Hematopoietic multipotent progenitor cell treated with erythropoietin and hydrocortisone succinate and interleukin-3 and kit ligand, for 6 days (in vitro differentiated cells): ENCODE measurements around the gene A4GNT.
"Not testable (repeated sequence)": the region's sequence is repeated elsewhere in the genome, so short reads cannot be mapped to it uniquely, and the experiment has no call there.

Experiments
- DNase-seq: peaks from one replicate; pipeline ENCODE4 v3.0.0-alpha.2; 2015

A4GNT gene

DNA sequence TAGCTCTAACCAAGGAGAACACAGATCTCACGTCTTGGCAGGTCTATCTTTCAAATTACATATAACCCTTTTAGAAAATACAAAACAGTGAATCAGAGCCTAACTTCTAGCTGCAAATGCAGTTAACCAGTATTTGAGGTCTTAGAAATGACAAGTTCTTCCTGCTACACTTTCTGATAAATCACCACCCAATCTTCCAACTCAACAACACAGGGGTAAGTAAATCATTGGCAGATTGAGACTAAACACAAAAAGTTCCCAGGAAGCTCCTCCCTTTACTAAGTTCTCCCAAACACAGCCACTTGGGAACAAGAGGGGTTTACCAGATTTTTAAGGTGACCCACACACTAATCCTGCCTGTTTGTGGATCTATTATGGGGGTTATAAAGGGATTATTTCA is at the start of gene A4GNT:
Gene A4GNT, minus strand, starts transcription at position 152 of the 400 bp plus-strand sequence. CDS start 1,134 bp downstream, outside the sequence.
- no peak for DNase-seq

DNA sequence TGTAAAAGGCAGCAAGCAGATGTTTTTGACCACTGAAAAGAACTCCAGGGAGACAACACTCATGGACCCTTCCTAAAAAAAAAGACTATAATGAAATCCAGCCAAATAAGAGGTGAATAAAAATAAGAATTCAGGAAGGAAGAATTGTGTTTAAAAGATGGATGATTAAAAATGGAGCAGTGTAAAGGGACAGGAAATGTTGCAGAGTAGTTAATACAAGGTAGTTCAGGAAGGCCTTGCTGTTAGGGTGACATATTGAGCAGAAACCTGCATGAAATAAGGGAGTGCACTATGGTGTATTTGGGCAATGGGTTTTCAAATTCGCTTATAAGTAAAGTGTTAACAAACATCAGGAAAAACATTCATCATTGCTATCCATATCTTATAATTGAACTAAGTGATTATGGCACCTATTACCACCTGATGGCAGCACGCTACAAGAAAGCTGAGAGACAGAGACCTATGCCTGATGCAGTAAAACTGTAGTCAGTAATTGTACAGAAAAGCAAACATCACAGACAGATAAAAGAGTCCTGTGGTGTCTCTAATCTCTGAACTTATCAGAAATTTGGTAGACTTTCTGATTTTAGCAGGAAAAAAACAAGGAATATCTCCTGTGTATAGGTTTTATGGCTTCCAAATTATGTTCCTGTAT is 48.3 kb upstream of the A4GNT start:
- peak; percentile 90 for DNase-seq

DNA sequence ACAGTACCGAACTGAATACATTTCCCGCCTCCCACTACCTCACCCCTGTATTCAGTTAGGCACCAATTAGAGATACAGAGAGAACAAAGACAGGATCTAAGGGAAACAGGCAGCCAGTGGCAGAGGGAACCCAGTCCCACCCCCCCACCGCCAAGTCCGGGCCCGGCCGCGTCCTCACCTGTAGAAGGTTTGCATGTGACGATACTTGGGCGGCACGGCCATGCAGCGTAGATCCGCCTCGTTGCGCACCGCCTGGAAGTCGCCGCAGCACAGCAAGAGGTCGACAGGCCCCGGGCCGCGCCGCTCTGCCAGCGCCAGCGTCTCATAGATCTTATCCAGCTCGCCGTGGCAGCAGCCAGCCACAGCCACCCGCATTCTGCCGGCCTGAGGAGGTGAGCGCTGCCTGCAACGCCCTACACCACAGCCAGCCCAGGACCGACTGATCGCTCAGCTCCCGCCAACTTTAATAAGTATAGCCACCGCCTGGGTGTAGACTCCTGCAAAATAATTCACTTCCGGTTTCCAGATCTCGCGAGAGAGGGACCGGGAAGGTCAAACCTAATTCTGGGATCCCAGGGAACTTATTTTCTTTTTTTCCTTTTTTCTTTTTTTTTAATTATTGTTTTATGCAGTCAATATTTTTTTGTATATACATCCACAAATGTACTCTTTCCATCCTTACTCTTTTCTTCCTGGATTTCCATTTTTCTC is 42.4 kb upstream of the A4GNT start, which contains the start of gene DBR1:
Gene DBR1, minus strand, starts transcription at position 501 of the 711 bp plus-strand sequence. Its CDS starts 126 bp downstream, at position 375.
- DNase-seq: peak; percentile 95

DNA sequence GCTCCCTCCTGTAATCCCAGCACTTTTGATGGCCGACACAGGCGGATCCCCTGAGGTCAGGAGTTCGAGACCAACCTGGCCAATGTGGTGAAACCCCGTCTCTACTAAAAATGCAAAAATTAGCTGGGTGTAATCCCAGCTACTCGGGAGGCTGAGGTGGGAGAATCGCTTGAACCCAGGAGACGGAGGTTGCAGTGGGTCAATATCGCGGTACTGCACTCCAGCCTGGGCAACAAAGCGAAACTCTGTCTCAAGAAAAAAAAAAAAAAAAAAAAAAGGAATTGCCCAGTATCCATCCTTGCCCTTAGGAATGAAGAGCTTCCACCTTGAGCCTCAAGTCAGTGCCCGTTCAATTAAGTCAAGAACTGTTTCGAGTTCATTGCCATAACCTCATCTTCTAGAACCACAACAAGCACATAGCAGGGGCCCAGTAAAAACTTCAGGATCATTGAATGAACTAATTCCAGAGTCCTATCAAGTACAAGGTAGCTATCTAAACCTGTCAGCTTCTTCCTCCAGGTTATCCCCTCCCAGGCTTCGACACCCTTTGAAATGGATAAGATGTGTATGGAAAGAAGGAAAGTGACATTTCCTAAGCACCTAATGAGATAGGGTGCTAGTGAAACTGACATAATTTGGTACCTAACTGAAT is 41.7 kb upstream of the A4GNT start:
- DNase-seq: no peak

DNA sequence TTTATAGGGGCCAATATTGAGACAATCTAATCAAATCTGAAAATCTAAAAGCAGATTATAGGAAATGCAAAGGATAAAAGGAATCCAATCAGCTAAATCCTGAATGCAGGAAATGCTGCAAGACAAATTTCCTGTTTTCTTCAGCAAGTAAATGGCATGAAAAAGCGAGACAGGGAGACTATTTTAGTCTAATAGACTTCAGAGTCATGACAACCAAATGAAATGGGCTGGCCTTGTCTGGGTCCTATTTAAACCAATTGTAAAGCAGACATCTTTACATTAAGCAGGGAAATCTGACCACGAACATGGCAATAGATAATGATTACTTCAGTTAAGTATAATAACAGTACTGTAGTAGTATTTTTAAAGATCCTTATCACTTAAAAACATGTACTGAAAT is 40.4 kb upstream of the A4GNT start:
- DNase-seq: peak; percentile 16

DNA sequence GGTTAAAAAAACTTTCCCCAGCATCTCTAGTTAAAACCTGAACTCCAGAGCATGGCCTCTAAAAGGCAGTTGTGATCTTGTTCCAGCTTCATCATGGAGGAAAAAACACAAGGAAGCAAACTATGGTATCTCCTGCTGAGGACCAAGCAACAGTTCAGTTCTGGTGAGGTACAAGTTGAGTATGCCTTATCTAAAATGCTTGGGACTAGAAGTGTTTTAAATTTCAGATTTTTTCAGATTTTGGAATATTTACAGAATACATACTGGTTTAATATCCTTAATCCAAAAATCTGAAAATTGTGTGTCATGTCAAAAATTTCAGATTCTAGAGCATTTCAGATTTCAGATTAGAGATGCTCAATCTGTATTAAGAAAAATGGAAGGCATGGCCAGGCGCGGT is 32.9 kb upstream of the A4GNT start:
- DNase-seq: no peak

DNA sequence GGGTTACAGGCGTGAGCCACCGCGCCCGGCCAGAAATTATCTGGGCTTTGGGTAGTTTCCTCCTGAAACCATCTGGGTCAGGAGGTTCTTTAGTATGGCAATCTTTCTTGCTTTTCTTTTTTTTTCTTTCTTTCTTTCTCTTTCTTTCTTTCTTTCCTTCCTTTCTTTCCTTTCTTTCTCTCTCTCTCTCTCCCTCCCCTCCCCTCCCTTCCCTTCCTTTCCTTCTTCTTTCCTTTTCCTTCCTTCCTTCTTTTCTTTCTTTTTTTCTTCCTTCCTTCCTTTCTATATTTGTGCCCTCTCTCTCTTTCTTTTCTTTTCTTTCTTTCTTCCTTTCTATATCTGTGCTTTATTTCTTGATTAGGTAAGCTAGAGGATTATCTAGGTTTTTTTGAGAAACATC is 25.6 kb upstream of the A4GNT start:
- DNase-seq: no peak

DNA sequence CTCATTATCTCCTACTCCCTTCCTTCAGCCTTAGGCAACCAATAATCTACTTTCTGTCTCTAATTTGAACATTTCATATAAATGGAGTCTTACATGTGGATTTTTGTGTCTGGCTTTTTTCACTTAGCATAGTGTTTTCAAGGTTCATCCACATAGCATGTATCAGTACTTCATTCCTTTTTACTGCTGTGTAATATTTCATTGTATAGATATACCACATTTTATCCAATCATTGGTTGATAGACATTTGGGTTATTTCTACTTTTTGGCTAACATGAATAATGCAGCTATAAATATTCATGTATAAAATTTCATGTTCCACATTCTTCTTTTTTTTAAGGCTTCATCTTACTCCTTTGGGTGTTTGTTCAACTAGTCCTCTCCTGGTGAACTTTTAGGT is 22.3 kb upstream of the A4GNT start:
- no peak for DNase-seq

DNA sequence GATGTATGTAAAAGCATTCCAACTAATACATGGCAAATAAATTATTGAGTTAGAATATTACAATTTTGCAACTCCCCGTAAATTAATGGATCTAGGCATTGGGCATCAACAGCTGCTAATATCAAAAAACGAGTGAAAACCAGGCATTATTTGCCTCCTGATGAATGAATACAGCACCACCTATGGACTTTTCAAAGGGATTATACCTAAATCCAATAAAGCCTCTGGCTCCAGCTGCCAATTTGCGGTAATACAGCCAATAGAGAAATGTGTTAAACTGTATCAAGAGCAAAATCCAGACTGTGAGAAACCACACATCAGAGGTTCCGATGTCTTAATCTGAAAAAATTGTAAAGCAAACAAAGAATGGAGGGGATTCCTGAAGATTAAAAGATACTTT is 16.3 kb upstream of the A4GNT start:
- DNase-seq: no peak

DNA sequence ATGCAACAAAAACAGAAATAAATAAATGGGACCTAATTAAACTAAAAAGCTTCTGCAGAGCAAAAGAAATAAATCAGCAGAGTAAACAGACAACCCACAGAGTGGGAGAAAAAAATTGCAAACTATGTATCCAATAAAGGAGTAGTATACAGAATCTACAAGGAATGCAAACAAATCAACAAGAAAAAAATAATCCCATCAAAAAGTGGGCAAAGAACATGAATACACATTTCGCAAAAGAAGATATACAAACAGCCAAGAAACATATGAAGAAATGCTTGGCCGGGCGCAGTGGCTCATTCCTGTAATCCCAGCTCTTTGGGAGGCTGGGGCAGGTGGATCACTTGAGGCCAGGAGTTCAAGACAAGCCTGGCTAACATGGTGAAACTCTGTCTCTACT is 10.0 kb upstream of the A4GNT start:
- not testable (repeated sequence) for DNase-seq

DNA sequence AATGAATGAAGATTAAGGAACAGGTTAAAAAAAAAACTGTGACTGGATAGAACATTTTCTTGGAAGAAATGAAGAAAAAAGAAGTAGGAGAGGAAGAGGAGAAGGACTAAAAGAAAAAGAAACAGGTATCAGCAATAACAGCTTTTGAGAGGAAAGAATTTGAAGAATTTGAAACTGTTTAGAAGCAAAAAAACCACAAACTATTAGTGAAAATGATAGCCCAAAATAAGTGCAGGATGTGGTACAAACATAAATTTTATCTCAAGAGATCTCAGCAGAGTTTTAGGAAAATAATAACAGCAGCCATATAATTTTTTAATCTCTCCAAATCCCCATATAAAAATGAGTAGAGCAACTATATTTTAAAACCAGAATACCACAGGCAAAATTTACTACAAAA is 8.8 kb upstream of the A4GNT start:
- no peak for DNase-seq

DNA sequence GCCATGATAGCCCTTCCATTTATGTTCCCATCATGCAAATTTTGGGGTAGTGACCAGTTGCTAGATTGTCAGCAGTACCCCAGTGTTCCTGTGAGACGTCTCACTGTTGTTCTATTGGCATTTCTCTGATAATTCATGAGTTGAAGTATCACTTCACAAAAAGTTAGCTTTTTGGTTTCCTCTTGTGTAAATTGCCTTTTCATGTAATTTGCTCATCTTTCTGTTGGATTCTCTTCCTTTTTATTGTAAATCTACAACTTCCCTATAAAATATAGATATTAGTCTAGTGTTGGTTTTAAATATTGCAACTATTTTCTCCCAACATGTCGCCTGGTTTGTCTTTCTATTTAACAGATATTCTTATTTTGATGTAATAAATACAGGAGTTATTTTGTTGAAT is 7.5 kb upstream of the A4GNT start:
- DNase-seq: no peak

DNA sequence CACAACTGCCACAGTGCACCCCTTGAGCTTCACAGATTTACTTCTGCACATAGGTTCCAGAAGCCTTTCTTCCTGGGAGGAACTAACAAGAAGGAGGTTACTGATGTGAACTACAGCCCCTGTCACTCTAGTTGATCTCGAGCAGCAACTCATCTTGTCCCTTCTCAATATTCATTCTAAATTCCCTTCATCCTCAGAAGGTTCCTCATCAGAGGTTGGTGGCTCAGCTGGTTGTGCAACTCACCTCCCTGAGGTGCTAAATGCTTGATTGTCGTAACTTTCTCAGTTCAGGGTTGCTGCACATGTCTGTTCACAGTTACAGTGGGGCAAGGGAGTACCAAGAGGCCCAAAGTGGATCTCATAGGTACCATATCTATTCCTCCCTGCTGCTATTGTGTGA is 5.7 kb upstream of the A4GNT start:
- peak; percentile 16 for DNase-seq

DNA sequence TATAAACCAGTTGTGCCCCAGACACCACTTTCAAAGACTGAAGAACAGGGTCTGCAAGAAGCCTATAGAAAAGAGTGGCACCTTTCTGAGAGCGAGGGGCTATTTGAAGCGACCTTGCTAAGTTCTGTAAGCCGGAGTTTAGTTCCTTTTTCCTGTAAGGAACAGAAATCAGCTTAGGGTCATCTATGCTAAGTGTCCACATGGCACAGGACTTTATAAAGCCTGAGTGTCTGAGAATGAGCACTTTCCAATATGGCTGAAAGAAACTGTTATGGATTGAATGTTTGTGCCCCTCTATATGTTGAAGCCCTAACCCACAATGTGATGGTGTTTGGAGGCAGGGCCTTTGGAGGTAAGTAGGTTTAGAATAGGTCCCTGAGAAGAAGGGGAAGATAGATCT is 4.0 kb upstream of the A4GNT start:
- DNase-seq: no peak

DNA sequence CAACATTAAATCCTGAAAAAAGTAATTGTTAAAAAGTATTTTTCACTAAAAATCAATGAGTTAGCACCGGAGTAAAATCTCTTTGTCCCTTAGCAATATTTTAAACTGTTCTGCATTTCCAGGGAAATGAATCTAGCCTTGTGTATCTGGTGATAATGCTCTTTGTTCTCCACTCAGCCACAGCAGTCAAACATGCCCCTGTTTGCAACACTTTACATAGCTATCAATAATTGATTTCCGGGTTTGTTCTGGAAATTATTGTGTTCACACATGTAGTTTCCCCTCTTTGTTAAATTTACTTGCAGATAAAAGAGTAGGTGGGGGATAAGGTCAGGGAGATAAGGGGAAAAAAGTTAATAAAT is 3.6 kb upstream of the A4GNT start:
- no peak for DNase-seq

DNA sequence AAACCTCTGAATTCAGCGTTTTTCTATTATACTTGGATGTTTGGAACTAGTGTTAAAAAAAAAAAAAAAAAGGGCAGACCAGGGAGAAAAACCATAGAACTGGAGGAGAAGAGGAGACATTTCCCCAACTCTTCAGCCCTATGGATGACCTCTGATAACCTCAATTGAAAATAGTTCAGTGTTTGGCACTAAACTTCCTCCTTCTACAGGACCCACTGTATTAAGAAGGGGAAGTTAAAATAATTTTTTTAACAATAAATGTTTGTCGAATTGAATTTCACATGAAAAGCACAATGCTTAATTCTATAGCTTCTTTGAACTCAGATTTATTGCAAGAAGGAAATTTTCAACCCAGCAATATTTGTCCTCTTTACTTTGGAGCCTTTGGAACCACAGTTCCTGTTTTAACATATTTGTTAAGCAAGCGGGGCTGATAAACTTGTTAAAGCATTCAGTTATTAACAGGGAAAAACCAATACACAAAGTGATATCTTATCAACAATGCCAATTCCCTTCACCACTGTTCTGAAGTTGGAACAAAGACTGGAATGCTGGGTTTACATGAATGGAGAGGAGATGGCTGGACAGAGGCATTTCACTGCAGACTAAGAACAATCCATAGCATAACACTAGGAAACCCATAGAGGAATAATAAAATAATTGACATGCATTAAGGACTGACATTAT is 3.1 kb upstream of the A4GNT start:
- peak; percentile 35 for DNase-seq

DNA sequence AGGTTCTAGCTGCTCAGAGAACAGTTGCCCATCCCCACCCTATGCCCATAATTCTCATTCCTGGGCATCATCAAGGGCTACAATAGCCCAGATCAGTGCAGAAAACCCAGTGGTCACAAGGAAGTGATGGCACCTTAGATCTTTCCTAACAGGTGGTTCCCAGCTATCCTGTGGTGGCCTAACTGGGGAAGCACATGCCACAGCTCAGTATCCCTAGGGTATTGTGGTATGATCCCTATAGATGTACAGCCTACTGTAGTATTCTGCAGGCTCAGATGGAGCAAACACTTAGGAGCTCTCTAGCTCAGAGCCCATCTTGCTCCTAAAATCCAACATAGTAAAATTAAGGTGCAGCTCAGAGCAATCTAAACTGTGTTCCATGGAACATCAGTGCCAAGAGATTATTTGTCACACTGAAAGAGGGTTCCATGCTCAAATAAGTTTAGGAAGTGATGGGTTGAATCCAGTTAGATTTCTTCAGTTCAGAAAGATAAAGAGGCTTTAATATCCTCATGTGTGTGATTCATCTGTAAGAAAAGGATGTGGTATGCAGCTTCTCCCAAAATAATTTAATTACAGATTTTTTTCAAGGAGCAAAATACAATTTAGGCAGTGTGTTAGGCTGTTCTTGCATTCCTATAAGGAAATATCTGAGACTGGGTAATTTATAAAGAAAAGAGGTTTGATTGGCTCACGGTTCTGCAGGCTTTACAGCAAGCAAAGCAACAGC is 4.4 kb downstream of the A4GNT start:
- DNase-seq: no peak

DNA sequence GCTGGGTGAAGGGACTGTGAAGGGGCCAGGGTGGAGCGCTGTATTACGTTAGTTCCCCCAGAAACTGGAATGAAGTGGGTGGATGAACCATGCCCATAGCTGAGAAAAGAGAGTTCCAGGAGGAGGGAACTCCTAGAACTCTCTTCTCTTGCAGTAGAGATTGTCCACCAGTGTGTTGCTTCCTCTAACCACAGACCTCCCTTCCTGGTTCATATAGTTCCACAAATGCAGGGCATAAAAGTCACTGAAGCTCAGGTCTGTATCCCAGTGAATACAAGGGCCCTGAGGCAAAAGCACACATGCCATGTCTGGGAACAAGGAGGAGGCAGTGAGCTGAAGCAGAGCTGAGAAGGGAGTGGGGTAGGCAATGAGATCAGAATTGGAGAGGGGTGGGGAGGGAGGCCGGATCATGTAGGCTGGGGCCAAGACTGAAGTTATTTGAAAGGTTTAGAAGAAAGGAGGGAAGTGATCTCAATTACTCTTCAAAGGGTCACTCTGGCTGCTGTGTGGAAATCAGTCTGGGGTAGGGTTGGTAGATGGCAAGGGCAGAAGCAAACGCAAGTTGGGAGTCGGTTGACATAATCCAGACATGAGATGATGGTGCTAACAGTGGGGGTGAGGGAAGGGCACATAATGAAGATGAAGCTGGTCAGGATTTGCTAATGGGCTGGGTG is 6.5 kb downstream of the A4GNT start:
- DNase-seq: no peak

DNA sequence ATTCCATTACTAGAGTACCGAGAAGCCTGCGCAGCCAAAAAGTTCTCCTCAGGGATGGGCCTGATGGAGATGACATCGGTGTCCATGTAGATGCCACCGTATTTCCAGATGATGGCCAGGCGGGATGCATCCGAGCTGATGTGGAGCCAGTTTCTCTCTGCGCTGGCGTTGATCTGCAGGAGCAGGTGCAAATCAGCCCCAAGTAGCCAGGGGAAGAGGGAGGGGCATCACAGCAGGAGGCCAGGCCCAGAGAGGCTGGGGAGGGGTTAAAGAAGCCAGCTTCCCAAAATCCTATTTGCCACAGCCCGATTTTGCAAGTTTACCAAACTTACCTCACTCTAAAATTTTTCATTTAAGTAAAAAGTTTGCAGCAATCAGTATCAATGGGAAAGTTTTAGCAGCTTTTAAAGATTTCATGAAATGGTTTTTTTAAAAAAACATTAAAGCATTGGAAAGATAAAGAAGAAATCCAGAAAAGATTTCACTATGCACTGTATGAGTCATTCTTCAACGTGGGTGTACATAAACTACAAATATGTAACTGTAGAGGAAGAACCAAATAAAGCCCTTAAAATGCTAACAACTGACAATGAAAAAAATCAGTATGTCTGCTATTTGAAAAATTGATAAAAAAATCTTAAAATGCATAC is 7.4 kb downstream of the A4GNT start:
- DNase-seq: no peak

DNA sequence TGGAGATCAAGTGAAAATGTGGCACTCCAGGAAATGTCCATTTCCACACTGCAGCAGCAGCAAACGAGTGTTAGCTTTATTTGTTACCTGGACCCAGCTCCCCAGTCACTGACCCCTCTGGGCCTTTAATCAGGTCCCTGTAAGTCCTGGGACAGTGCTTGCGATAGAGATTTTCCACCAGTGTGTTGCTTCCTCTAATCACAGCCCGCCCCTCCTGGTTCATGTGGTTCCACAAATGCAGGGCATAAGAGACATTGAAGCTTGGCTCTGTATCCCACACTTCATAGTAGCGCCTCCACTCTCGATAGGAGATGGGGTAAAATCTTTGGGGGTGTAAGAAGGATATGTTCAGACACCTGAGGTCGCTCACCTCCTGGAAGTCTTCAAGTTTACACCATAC is 8.0 kb downstream of the A4GNT start:
- no peak for DNase-seq

DNA sequence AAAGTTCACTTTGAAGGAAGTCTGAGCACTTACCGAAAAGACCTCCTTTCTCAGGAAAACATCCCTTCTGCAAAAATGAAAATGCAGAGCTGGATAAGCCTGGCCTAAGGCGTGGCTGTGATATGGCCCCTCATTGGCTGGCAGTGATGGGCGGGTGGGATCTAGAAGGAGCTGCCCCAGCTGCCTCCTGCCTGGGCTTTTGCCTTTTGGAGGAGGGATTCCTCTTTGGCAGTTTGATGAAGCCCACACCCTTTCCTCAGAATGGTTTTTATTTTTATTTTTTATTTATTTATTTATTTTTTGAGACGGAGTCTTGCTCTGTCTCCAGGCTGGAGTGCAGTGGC is 12.8 kb downstream of the A4GNT start:
- DNase-seq: no peak
